Fibroblast of lung (primary cell): Measurements from ENCODE around the gene NPM1. TPM values are rescaled to one million over a fixed set of nuclear protein-coding genes. Genes with fewer than 3 reads are reported as not detected.
"Not testable (repeated sequence)": the region's sequence is repeated elsewhere in the genome, so short reads cannot be mapped to it uniquely, and the experiment has no call there.

Source experiments
- DNase-seq, 2 donors: peaks; one replicate each; pipeline versions ENCODE4 v3.0.0 to v3.0.0-alpha.2; 2010; ENCODE audit warnings: low read depth in 2 of 2
- H2AFZ ChIP-seq: 2 replicates; pipeline ENCODE4 v1.5.1; 2012; ENCODE audit warnings: low read length, control low read depth, inconsistent platforms
- H3K27ac ChIP-seq: 2 replicates; pipeline ENCODE4 v1.5.1; 2011; ENCODE audit warnings: low read length, control low read depth; ENCODE audit not compliant: insufficient read depth
- H3K27me3 ChIP-seq: 2 replicates; pipeline ENCODE4 v1.5.1; 2011; ENCODE audit warnings: mild to moderate bottlenecking, low read length; ENCODE audit not compliant: control insufficient read depth, insufficient read depth
- H3K36me3 ChIP-seq: 2 replicates; pipeline ENCODE4 v1.5.1; 2011; ENCODE audit warnings: low read length; ENCODE audit not compliant: control insufficient read depth, insufficient read depth
- H3K4me1 ChIP-seq: 2 replicates; pipeline ENCODE4 v1.5.1; 2011; ENCODE audit warnings: low read length; ENCODE audit not compliant: control insufficient read depth, insufficient read depth; ENCODE audit errors: extremely low read depth
- H3K4me2 ChIP-seq: 2 replicates; pipeline ENCODE4 v1.5.1; 2011; ENCODE audit warnings: low read length, control low read depth; ENCODE audit not compliant: insufficient read depth; ENCODE audit errors: extremely low read depth
- H3K4me3 ChIP-seq, 4 experiments: fragments of 200-600 bp in 1 of 4; sonication (generic) in 1 of 4; replicated peaks in 1 of 4; 2 replicates each; pipeline ENCODE4 v1.5.1; 2011 to 2016; ENCODE audit warnings: low read length in 4 of 4, low read depth in 3 of 4, mild to moderate bottlenecking in 3 of 4, control low read depth in 2 of 4, inconsistent platforms in 1 of 4, mixed read lengths in 1 of 4; ENCODE audit not compliant: insufficient read depth in 1 of 4; ENCODE audit errors: control extremely low read depth in 1 of 4
- H3K79me2 ChIP-seq: 2 replicates; pipeline ENCODE4 v1.5.1; 2012; ENCODE audit warnings: mild to moderate bottlenecking, low read length, inconsistent platforms; ENCODE audit not compliant: control insufficient read depth, insufficient read depth
- H3K9ac ChIP-seq: 2 replicates; pipeline ENCODE4 v1.5.1; 2011; ENCODE audit warnings: mild to moderate bottlenecking, low read length, control low read depth; ENCODE audit not compliant: insufficient read depth
- H3K9me3 ChIP-seq: 2 replicates; pipeline ENCODE4 v1.5.1; 2012; ENCODE audit warnings: low read depth, low read length; ENCODE audit not compliant: control insufficient read depth, insufficient read depth
- H4K20me1 ChIP-seq: 2 replicates; pipeline ENCODE4 v1.5.1; 2011; ENCODE audit warnings: low read length; ENCODE audit not compliant: control insufficient read depth, insufficient read depth; ENCODE audit errors: extremely low read depth
- EZH2 ChIP-seq: IDR thresholded peaks from 2 replicates; pipeline ENCODE4 v1.5.1; 2012; ENCODE audit warnings: low read length, control low read depth, mild to moderate bottlenecking; ENCODE audit errors: missing control alignments
- polyA plus RNA-seq, 2 donors: library from polyadenylated mRNA; depleted of rRNA in 1 of 2; stranded (reverse) in 1 of 2; unstranded in 1 of 2; fragments of >200 nt; gene quantifications; 2 replicates each; pipeline ENCODE4 v1.2.1, GENCODE V29; 2011 to 2012; ENCODE audit warnings: missing spikeins in 1 of 2
- total RNA-seq: library from RNA; depleted of rRNA; stranded (reverse); fragments of >200 nt; gene quantifications from 2 replicates; pipeline ENCODE4 v1.2.1, GENCODE V29; 2014
- TF ChIP-seq, protein P1 (sequence below), 2 donors: IDR thresholded peaks in 1 of 2; conservative IDR thresholded peaks in 1 of 2; 1 replicate in 1 of 2; 2 replicates in 1 of 2; pipeline ENCODE4 v1.5.1; 2011 to 2012; ENCODE audit warnings: low read length in 2 of 2, control low read depth in 1 of 2, inconsistent platforms in 1 of 2, low read depth in 1 of 2, mild to moderate bottlenecking in 1 of 2

NPM1 gene
- total and polyA plus RNA-seq, 2 donors (not counting 1 experiment from before 2014, with no cell fraction given) = 1,067 to 4,158 TPM

- Histone ChIP-seq H4K20me1 (peaks cover 12% of the 10 kb centered on the region), H3K4me1 (no peaks in the 10 kb centered on the region), H3K36me3 (peaks cover 38% of the 10 kb centered on the region), H3K4me2 (no peak overlapping the region), H3K9me3 (no peaks in the 10 kb centered on the region), H2AFZ (no peak overlapping the region), H3K4me3 (no peak overlapping the region), H3K79me2 (peaks cover 97% of the 10 kb centered on the region), H3K27ac (peak overlapping the region; percentile 20), H3K27me3 (no peaks in the 10 kb centered on the region), H3K9ac (no peak overlapping the region)
- DNase-seq = no peak
- TF ChIP-seq EZH2 = no peak
- TF ChIP-seq, protein P1, sequence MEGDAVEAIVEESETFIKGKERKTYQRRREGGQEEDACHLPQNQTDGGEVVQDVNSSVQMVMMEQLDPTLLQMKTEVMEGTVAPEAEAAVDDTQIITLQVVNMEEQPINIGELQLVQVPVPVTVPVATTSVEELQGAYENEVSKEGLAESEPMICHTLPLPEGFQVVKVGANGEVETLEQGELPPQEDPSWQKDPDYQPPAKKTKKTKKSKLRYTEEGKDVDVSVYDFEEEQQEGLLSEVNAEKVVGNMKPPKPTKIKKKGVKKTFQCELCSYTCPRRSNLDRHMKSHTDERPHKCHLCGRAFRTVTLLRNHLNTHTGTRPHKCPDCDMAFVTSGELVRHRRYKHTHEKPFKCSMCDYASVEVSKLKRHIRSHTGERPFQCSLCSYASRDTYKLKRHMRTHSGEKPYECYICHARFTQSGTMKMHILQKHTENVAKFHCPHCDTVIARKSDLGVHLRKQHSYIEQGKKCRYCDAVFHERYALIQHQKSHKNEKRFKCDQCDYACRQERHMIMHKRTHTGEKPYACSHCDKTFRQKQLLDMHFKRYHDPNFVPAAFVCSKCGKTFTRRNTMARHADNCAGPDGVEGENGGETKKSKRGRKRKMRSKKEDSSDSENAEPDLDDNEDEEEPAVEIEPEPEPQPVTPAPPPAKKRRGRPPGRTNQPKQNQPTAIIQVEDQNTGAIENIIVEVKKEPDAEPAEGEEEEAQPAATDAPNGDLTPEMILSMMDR (conservative IDR thresholded peaks at IDR 0.05 in 1 of 2, IDR thresholded peaks at IDR 0.05 in 1 of 2; ENCODE audit: low read depth in 1 of 2, low read length in 2 of 2) = no peak
These were observed 9.5 kb downstream of the NPM1 start for GRCh38 chr5:171397190-171397589.

GRCh38 chr5:171397599-171397998 lies 9.9 kb downstream of the NPM1 start:
- H2AFZ ChIP-seq = no peak overlapping the region
- H3K4me1 ChIP-seq = no peaks in the 10 kb centered on the region
- no peak overlapping the region for H3K4me3 ChIP-seq
- peaks cover 93% of the 10 kb centered on the region for H3K79me2 ChIP-seq
- no peak for DNase-seq
- TF ChIP-seq, protein P1 (conservative IDR thresholded peaks at IDR 0.05 in 1 of 2, IDR thresholded peaks at IDR 0.05 in 1 of 2; ENCODE audit: low read depth in 1 of 2, low read length in 2 of 2) = no peak
- no peak for TF ChIP-seq EZH2
- H4K20me1 ChIP-seq = peaks cover 12% of the 10 kb centered on the region
- H3K4me2 ChIP-seq = no peak overlapping the region
- H3K9ac ChIP-seq = no peak overlapping the region
- H3K27me3 ChIP-seq = no peaks in the 10 kb centered on the region
- H3K9me3 ChIP-seq = no peaks in the 10 kb centered on the region
- peaks cover 37% of the 10 kb centered on the region for H3K36me3 ChIP-seq
- H3K27ac ChIP-seq = no peak overlapping the region

GRCh38 chr5:171398660-171399059 lies 11.0 kb downstream of the NPM1 start:
- H3K9me3 ChIP-seq, H3K27ac ChIP-seq, H3K4me1 ChIP-seq, DNase-seq, H2AFZ ChIP-seq, H3K9ac ChIP-seq, H4K20me1 ChIP-seq, H3K4me2 ChIP-seq, H3K27me3 ChIP-seq, H3K4me3 ChIP-seq: not testable (repeated sequence)
- Histone ChIP-seq H3K79me2 (peaks cover 82% of the 10 kb centered on the region), H3K36me3 (peaks cover 31% of the 10 kb centered on the region)
